Measurements from ENCODE around the gene DGCR8. TPM values are rescaled to one million over a fixed set of nuclear protein-coding genes. Genes with fewer than 3 reads are reported as not detected.

The DGCR8 gene
- total and polyA plus RNA-seq, 2 of the 4 experiments (the other 2 are of a cell fraction), result 16.7 to 25.3 TPM

- peak overlapping the region; percentile 92 for H3K9ac ChIP-seq (ENCODE audit: low read depth, low read length)
- POLR2A ChIA-PET (ENCODE audit: unreplicated experiment), result interaction anchor here (0.6 to 1.1 kb wide), 2 partner anchors 36 to 97 kb away, joined by 3 to 5 read pairs; partner anchors contain the start of gene TANGO2
- H4K91ac ChIP-seq (ENCODE audit: insufficient read depth, low read depth, low read length), result peak overlapping the region; percentile 65; the same call in 1 of the 2 replicates
- peak overlapping the region; percentile 72 for H3K4ac ChIP-seq (ENCODE audit: low read depth, low read length)
- peaks cover 6% of the 10 kb centered on the region for H3K4me1 ChIP-seq (ENCODE audit: control insufficient read depth, insufficient read depth, low read length)
- peak overlapping the region; percentile 98 for H2AK9ac ChIP-seq (replicated peaks; ENCODE audit: low read depth, low read length, poor library complexity)
- in situ Hi-C loops (cut with MboI; ENCODE audit: low sequenced_read_pairs), result no loop called here
- H4K20me1 ChIP-seq (ENCODE audit: insufficient read depth, low read length), result peaks cover 25% of the 10 kb centered on the region
- H2AK5ac ChIP-seq (ENCODE audit: low read depth, low read length), result peak overlapping the region; percentile 84
- peaks cover 15 to 50% of the 10 kb centered on the region in 2 experiments for H3K79me1 ChIP-seq (ENCODE audit: low read depth in 1 of 2, low read length in 2 of 2)
- CTCF ChIA-PET, result no interaction called here
- peak overlapping the region; percentile 80 for H3K4me3 ChIP-seq (ENCODE audit: insufficient read depth, low read depth, low read length)
- no peak overlapping the region for H2BK20ac ChIP-seq (ENCODE audit: low read depth, low read length)
- H3K36me3 ChIP-seq (ENCODE audit: control insufficient read depth, insufficient read depth, low read length), result peaks cover 60% of the 10 kb centered on the region
- peak overlapping the region; percentile 91 for H2AFZ ChIP-seq (replicated peaks; ENCODE audit: low read length, poor library complexity)
- peak overlapping the region; percentile 91 for H3K4me2 ChIP-seq (ENCODE audit: low read depth, low read length)
- H2BK15ac ChIP-seq (ENCODE audit: low read depth, low read length), result no peak overlapping the region
- dilution Hi-C loops (cut with HindIII; ENCODE audit: low sequenced_read_pairs, unreplicated experiment), result no loop called here
- no peak overlapping the region for H3K18ac ChIP-seq (ENCODE audit: low read depth, low read length)
- no peaks in the 10 kb centered on the region for H3K9me3 ChIP-seq (ENCODE audit: control insufficient read depth, insufficient read depth, low read length)
- H2BK120ac ChIP-seq (ENCODE audit: low read depth, low read length), result no peak overlapping the region
- H4K8ac ChIP-seq (ENCODE audit: low read depth in 2 of 2, low read length in 2 of 2), result peak overlapping the region; percentile 46 to 72
- H4K5ac ChIP-seq (ENCODE audit: low read depth, low read length), result no peak overlapping the region
- peak overlapping the region; percentile 72 for H3K14ac ChIP-seq (replicated peaks; ENCODE audit: low read depth, low read length)
- peak overlapping the region; percentile 83 for H3K23ac ChIP-seq (ENCODE audit: low read depth, low read length)
- ATAC-seq (ENCODE audit: low read depth), result peak; percentile 28
- 0% methylated on average over 34 of the region's 66 CpGs; no CpG with 5 or more reads in 1 of the 2 experiments for WGBS, 2 experiments (ENCODE audit: extremely low coverage in 2 of 2, insufficient read length in 1 of 2)
- DNase-seq, result peak; percentile 25
- H3K9me1 ChIP-seq (ENCODE audit: insufficient read depth, low read length), result peaks cover 6% of the 10 kb centered on the region; the same call in 1 of the 2 replicates
- TF ChIP-seq POLR2A (IDR thresholded peaks at IDR 0.05; ENCODE audit: low read depth, low read length), result no peak
- TF ChIP-seq CEBPB (IDR thresholded peaks at IDR 0.05; ENCODE audit: low read depth, low read length), result no peak
- TF ChIP-seq USF2 (IDR thresholded peaks at IDR 0.05; ENCODE audit: low read depth, low read length), result no peak
- TF ChIP-seq SMC3 (IDR thresholded peaks at IDR 0.05; ENCODE audit: low read depth, low read length), result no peak
- no peak for TF ChIP-seq NFE2L2 (IDR thresholded peaks at IDR 0.05; ENCODE audit: low read depth, low read length)
- TF ChIP-seq CTCF (conservative IDR thresholded peaks at IDR 0.05; ENCODE audit: low read depth, low read length), result no peak
- TF ChIP-seq CHD1 (IDR thresholded peaks at IDR 0.05; ENCODE audit: low read depth, low read length), result no peak
- no peak for TF ChIP-seq FOS (IDR thresholded peaks at IDR 0.05; ENCODE audit: low read depth, low read length)
- TF ChIP-seq MXI1 (IDR thresholded peaks at IDR 0.05; ENCODE audit: borderline replicate concordance, low read depth, low read length), result peak; percentile 35; the same call in 1 of the 2 replicates
- intact Hi-C loops (cut with micrococcal nuclease), result no loop called here
- peak overlapping the region; percentile 78 for H3K27ac ChIP-seq (ENCODE audit: insufficient read depth, low read length)
- peak overlapping the region; percentile 71 for H2BK5ac ChIP-seq (ENCODE audit: low read depth, low read length, poor library complexity, severe bottlenecking)
- BruUV-seq (replicated peaks), result no TSS peak
- no peaks in the 10 kb centered on the region for H3K27me3 ChIP-seq (ENCODE audit: control insufficient read depth, insufficient read depth, low read length)
- peak overlapping the region; percentile 53 for H3K56ac ChIP-seq (ENCODE audit: extremely low read depth, insufficient read depth, low read length)
These were observed 37.7 kb downstream of the DGCR8 start for GRCh38 chr22:20117633-20118299.
